GM18505 (cell line): ENCODE data around the gene TBCK.

Source experiments
- ATAC-seq: cut with Tn5 transposase; IDR thresholded peaks from one replicate; pipeline ENCODE4 v1.9.1; 2021; ENCODE audit not compliant: unreplicated experiment
- POLR2A ChIP-seq: IDR thresholded peaks from 4 replicates; pipeline ENCODE4 v1.6.1; 2011; ENCODE audit warnings: borderline replicate concordance; ENCODE audit not compliant: insufficient read depth, insufficient read length; ENCODE audit errors: extremely low read depth

Gene TBCK

GRCh38 chr4:106287353-106287969, 28.5 kb downstream of the TBCK start:
- no peak for ATAC-seq
- no peak for TF ChIP-seq POLR2A

GRCh38 chr4:106286611-106287010, 29.4 kb downstream of the TBCK start:
- TF ChIP-seq POLR2A = no peak
- ATAC-seq = no peak

- no peak for ATAC-seq
- TF ChIP-seq POLR2A = no peak
These were observed 31.8 kb downstream of the TBCK start for GRCh38 chr4:106284227-106284626.

- ATAC-seq = no peak
- no peak for TF ChIP-seq POLR2A
These were observed 38.8 kb downstream of the TBCK start for GRCh38 chr4:106277140-106277675.

- no peak for TF ChIP-seq POLR2A
- ATAC-seq = no peak
These were observed 42.2 kb downstream of the TBCK start for GRCh38 chr4:106273831-106274230.

GRCh38 chr4:106270736-106271135, 45.3 kb downstream of the TBCK start:
- TF ChIP-seq POLR2A = no peak
- no peak for ATAC-seq

GRCh38 chr4:106269711-106270110, 46.3 kb downstream of the TBCK start:
- no peak for TF ChIP-seq POLR2A
- ATAC-seq = no peak

GRCh38 chr4:106268786-106269185, 47.2 kb downstream of the TBCK start:
- TF ChIP-seq POLR2A = no peak

GRCh38 chr4:106266201-106266600, 49.8 kb downstream of the TBCK start:
- peak; percentile 67 for ATAC-seq
- TF ChIP-seq POLR2A = no peak

More at GRCh38 chr4:106268786-106269185, 47.2 kb downstream of the TBCK start:
- ATAC-seq = no peak

GRCh38 chr4:106264331-106264728, 51.7 kb downstream of the TBCK start:
- no peak for TF ChIP-seq POLR2A
- ATAC-seq = no peak

- ATAC-seq = no peak
- no peak for TF ChIP-seq POLR2A
These were observed 52.2 kb downstream of the TBCK start for GRCh38 chr4:106263594-106264330.

GRCh38 chr4:106261980-106262379, 54.0 kb downstream of the TBCK start:
- no peak for ATAC-seq
- TF ChIP-seq POLR2A = no peak

GRCh38 chr4:106258145-106259045, 57.6 kb downstream of the TBCK start:
- TF ChIP-seq POLR2A = no peak

More at GRCh38 chr4:106258145-106259045, 57.6 kb downstream of the TBCK start:
- ATAC-seq = no peak
